Measurements from ENCODE around the gene TSC2.

DNA sequence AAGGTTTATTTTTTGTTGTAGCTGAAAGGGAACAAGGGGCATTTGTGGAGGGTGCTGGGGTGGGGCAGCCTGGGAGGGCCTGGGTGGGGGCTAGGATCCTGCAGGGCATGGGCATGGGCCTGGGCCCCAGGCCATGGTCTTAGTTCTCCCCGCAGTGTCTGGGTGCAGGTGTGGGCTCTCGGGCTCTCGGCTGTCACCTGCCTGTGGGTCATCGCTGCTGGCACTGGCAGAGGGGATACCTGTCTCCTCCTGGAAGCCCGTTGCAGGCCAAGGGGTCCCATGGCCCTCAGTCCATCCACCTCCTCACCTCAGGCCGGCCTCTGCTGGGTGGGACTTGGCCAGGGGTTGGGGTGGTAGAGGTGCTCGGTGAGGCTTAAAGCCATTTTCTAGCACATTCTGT lies 30.3 kb downstream of the TSC2 start:
- TF ChIP-seq, protein P1, sequence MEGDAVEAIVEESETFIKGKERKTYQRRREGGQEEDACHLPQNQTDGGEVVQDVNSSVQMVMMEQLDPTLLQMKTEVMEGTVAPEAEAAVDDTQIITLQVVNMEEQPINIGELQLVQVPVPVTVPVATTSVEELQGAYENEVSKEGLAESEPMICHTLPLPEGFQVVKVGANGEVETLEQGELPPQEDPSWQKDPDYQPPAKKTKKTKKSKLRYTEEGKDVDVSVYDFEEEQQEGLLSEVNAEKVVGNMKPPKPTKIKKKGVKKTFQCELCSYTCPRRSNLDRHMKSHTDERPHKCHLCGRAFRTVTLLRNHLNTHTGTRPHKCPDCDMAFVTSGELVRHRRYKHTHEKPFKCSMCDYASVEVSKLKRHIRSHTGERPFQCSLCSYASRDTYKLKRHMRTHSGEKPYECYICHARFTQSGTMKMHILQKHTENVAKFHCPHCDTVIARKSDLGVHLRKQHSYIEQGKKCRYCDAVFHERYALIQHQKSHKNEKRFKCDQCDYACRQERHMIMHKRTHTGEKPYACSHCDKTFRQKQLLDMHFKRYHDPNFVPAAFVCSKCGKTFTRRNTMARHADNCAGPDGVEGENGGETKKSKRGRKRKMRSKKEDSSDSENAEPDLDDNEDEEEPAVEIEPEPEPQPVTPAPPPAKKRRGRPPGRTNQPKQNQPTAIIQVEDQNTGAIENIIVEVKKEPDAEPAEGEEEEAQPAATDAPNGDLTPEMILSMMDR (IDR thresholded peaks at IDR 0.05; ENCODE audit: low read depth, low read length), result no peak
- TF ChIP-seq, protein P2, sequence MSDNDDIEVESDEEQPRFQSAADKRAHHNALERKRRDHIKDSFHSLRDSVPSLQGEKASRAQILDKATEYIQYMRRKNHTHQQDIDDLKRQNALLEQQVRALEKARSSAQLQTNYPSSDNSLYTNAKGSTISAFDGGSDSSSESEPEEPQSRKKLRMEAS (IDR thresholded peaks at IDR 0.05; ENCODE audit: low read depth, low read length), result no peak
